ENCODE results near the gene LRRC4C.

The LRRC4C gene

GRCh38 chr11:41323446-41323845, 136.0 kb downstream of the LRRC4C start:
- no peak for DNase-seq

- DNase-seq, result no peak
Observed at GRCh38 chr11:41320653-41321052, 138.8 kb downstream of the LRRC4C start.

GRCh38 chr11:41320238-41320637, 139.2 kb downstream of the LRRC4C start:
- DNase-seq, result no peak

- no peak for DNase-seq
Observed at GRCh38 chr11:41319434-41319833, 140.0 kb downstream of the LRRC4C start.

GRCh38 chr11:41316751-41317150, 142.7 kb downstream of the LRRC4C start:
- DNase-seq, result no peak

GRCh38 chr11:41313226-41313625, 146.2 kb downstream of the LRRC4C start:
- DNase-seq, result no peak

- no peak for DNase-seq
Observed at GRCh38 chr11:41309716-41310115, 149.7 kb downstream of the LRRC4C start.

- no peak for DNase-seq
Observed at GRCh38 chr11:41309111-41309522, 150.3 kb downstream of the LRRC4C start.

GRCh38 chr11:41308286-41308685, 151.2 kb downstream of the LRRC4C start:
- no peak for DNase-seq

- DNase-seq, result no peak
Observed at GRCh38 chr11:41307296-41308080, 152.0 kb downstream of the LRRC4C start.

GRCh38 chr11:41306431-41306830, 153.0 kb downstream of the LRRC4C start:
- no peak for DNase-seq

GRCh38 chr11:41301023-41301422, 158.4 kb downstream of the LRRC4C start:
- no peak for DNase-seq

- DNase-seq, result no peak
Observed at GRCh38 chr11:41289408-41289807, 170.0 kb downstream of the LRRC4C start.

- no peak for DNase-seq
Observed at GRCh38 chr11:41286751-41287150, 172.7 kb downstream of the LRRC4C start.

- no peak for DNase-seq
Observed at GRCh38 chr11:41284354-41284753, 175.1 kb downstream of the LRRC4C start.

- no peak for DNase-seq
Observed at GRCh38 chr11:41283191-41283930, 176.1 kb downstream of the LRRC4C start.

- DNase-seq, result no peak
Observed at GRCh38 chr11:41282395-41282794, 177.1 kb downstream of the LRRC4C start.

GRCh38 chr11:41281131-41281742, 178.2 kb downstream of the LRRC4C start:
- no peak for DNase-seq

- no peak for DNase-seq
Observed at GRCh38 chr11:41274831-41275230, 184.6 kb downstream of the LRRC4C start.

GRCh38 chr11:41273908-41274307, 185.5 kb downstream of the LRRC4C start:
- DNase-seq, result no peak

GRCh38 chr11:41267451-41267850, 192.0 kb downstream of the LRRC4C start:
- DNase-seq, result no peak

GRCh38 chr11:41256041-41256440, 203.4 kb downstream of the LRRC4C start:
- no peak for DNase-seq

GRCh38 chr11:41254966-41255365, 204.5 kb downstream of the LRRC4C start:
- DNase-seq, result no peak

GRCh38 chr11:41250408-41250935, 209.0 kb downstream of the LRRC4C start:
- no peak for DNase-seq
